ENCODE results near the gene PC. TPM values are rescaled to one million over a fixed set of nuclear protein-coding genes. Genes with fewer than 3 reads are reported as not detected.

The PC gene
- total RNA-seq, 2 donors from 2014 or later = 47.2 to 65.2 TPM

- intact Hi-C loops (cut with DNase I, micrococcal nuclease) = no loop called here
- DNase-seq = no peak
- no peak for ATAC-seq
Measured at GRCh38 chr11:66877588-66878385, 80.4 kb downstream of the PC start.

- ATAC-seq (no peak), DNase-seq (no peak)
- intact Hi-C loops (cut with DNase I, micrococcal nuclease) = no loop called here
Measured at GRCh38 chr11:66875378-66875777, 82.8 kb downstream of the PC start.

GRCh38 chr11:66874232-66874631, 84.0 kb downstream of the PC start:
- intact Hi-C loops (cut with DNase I, micrococcal nuclease) = no loop called here
- ATAC-seq = no peak
- no peak for DNase-seq

- intact Hi-C loops (cut with DNase I, micrococcal nuclease) = no loop called here
- no peak for DNase-seq
Measured at GRCh38 chr11:66871521-66871901, 86.7 kb downstream of the PC start.

GRCh38 chr11:66870616-66871520, 87.3 kb downstream of the PC start:
- no peak for DNase-seq
- intact Hi-C loops (cut with DNase I, micrococcal nuclease) = no loop called here
- no peak for ATAC-seq

More at GRCh38 chr11:66871521-66871901, 86.7 kb downstream of the PC start:
- ATAC-seq = no peak

- intact Hi-C loops (cut with DNase I, micrococcal nuclease) = no loop called here
- DNase-seq = no peak
- no peak for ATAC-seq
Measured at GRCh38 chr11:66870131-66870530, 88.1 kb downstream of the PC start.

GRCh38 chr11:66869567-66869870, 88.7 kb downstream of the PC start:
- intact Hi-C loops (cut with DNase I, micrococcal nuclease) = no loop called here
- ATAC-seq (no peak), DNase-seq (no peak)

- ATAC-seq (peak; percentile 64), DNase-seq (peak; percentile 81 to 91)
- intact Hi-C loops (cut with DNase I, micrococcal nuclease) = no loop called here
Measured at GRCh38 chr11:66868726-66869566, 89.2 kb downstream of the PC start.

GRCh38 chr11:66868082-66868725, 90.0 kb downstream of the PC start:
- intact Hi-C loops (cut with DNase I, micrococcal nuclease) = no loop called here
- DNase-seq (no peak), ATAC-seq (no peak)

GRCh38 chr11:66867425-66868040, 90.7 kb downstream of the PC start:
- intact Hi-C loops (cut with DNase I, micrococcal nuclease) = no loop called here
- ATAC-seq (no peak), DNase-seq (peak in 1 of 2 donors; percentile 21)

- ATAC-seq (no peak), DNase-seq (peak in 1 of 2 donors; percentile 21)
- intact Hi-C loops (cut with DNase I, micrococcal nuclease) = no loop called here
Measured at GRCh38 chr11:66866511-66866986, 91.6 kb downstream of the PC start.

- intact Hi-C loops (cut with DNase I, micrococcal nuclease) = no loop called here
- DNase-seq (no peak), ATAC-seq (no peak)
Measured at GRCh38 chr11:66866007-66866406, 92.2 kb downstream of the PC start.

GRCh38 chr11:66864924-66865697, 93.1 kb downstream of the PC start:
- DNase-seq (no peak), ATAC-seq (peak; percentile 33)
- intact Hi-C loops (cut with DNase I, micrococcal nuclease) = no loop called here

GRCh38 chr11:66864172-66864901, 93.8 kb downstream of the PC start:
- intact Hi-C loops (cut with DNase I, micrococcal nuclease) = no loop called here
- DNase-seq = peak; percentile 78 to 90
- ATAC-seq = peak; percentile 82

GRCh38 chr11:66863428-66864125, 94.6 kb downstream of the PC start:
- intact Hi-C loops (cut with DNase I, micrococcal nuclease) = no loop called here
- DNase-seq = peak; percentile 72 to 76
- ATAC-seq = peak; percentile 67

- intact Hi-C loops (cut with DNase I, micrococcal nuclease) = no loop called here
- no peak for DNase-seq
- no peak for ATAC-seq
Measured at GRCh38 chr11:66862559-66863037, 95.6 kb downstream of the PC start.

Measured in left colon (tissue), 2 donors.